ENCODE results near the gene RPAP3. TPM values are rescaled to one million over a fixed set of nuclear protein-coding genes. Genes with fewer than 3 reads are reported as not detected.
A peak's percentile ranks its signal among the peaks of the same experiment; 100 is the strongest.

Gene RPAP3
- total and polyA plus RNA-seq, 4 donors = 5.5 to 8.1 (median 8.0) TPM

DNA sequence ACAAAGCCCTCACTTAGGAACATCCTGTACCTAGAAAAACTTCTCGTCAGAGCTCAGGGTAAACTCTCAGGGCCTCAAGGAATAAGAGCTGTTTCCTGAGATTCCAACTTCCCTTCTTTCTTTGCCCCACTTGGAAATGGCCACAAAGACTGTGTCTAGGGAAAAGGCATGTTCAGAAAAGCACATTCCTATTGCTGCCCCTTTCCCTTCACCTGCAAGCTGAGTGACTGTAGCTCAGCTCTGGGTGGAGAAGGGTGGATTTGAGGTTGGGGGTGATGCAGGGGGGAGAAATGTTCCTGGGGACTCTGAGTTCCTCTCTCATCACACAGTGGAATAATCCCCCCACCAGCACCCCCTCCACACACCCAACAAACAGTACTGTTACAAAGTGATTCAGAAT, 12.7 kb upstream of the RPAP3 start:
- no peak for DNase-seq (ENCODE audit: low spot score)
- Histone ChIP-seq H3K4me3 (ENCODE audit: low read depth in 1 of 3, low read length in 3 of 3) (no peak overlapping the region), H3K27me3 (ENCODE audit: control insufficient read depth in 4 of 4, insufficient read depth in 4 of 4, low read length in 3 of 4) (no peaks in the 10 kb centered on the region), H3K36me3 (ENCODE audit: control insufficient read depth in 4 of 4, insufficient read depth in 3 of 4, low read depth in 1 of 4, low read length in 3 of 4) (peaks cover 0 to 9% (median 2%) of the 10 kb centered on the region in 4 donors), H3K27ac (ENCODE audit: low read depth in 1 of 2, low read length in 2 of 2) (no peak overlapping the region), H3K9ac (ENCODE audit: low read depth in 1 of 2, low read length in 2 of 2) (no peak overlapping the region), H3K4me1 (ENCODE audit: control insufficient read depth in 4 of 4, insufficient read depth in 4 of 4, low read length in 3 of 4) (peaks cover 6 to 12% (median 9%) of the 10 kb centered on the region in 4 donors), H3K9me3 (ENCODE audit: control insufficient read depth in 4 of 4, low read length in 3 of 4) (no peaks in the 10 kb centered on the region)
- TF ChIP-seq, protein P1, sequence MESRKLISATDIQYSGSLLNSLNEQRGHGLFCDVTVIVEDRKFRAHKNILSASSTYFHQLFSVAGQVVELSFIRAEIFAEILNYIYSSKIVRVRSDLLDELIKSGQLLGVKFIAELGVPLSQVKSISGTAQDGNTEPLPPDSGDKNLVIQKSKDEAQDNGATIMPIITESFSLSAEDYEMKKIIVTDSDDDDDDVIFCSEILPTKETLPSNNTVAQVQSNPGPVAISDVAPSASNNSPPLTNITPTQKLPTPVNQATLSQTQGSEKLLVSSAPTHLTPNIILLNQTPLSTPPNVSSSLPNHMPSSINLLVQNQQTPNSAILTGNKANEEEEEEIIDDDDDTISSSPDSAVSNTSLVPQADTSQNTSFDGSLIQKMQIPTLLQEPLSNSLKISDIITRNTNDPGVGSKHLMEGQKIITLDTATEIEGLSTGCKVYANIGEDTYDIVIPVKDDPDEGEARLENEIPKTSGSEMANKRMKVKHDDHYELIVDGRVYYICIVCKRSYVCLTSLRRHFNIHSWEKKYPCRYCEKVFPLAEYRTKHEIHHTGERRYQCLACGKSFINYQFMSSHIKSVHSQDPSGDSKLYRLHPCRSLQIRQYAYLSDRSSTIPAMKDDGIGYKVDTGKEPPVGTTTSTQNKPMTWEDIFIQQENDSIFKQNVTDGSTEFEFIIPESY (IDR thresholded peaks at IDR 0.05) = no peak
- TF ChIP-seq, protein P2, sequence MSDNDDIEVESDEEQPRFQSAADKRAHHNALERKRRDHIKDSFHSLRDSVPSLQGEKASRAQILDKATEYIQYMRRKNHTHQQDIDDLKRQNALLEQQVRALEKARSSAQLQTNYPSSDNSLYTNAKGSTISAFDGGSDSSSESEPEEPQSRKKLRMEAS (IDR thresholded peaks at IDR 0.05) = no peak
- TF ChIP-seq SP1 (IDR thresholded peaks at IDR 0.05) = no peak
- TF ChIP-seq FOXA2 (IDR thresholded peaks at IDR 0.05) = no peak
- no peak for TF ChIP-seq TAF1 (conservative IDR thresholded peaks at IDR 0.05)
- no peak for TF ChIP-seq JUND (IDR thresholded peaks at IDR 0.05)
- no peak for TF ChIP-seq EGR1 (IDR thresholded peaks at IDR 0.05; ENCODE audit: low read depth in 2 of 2)
- TF ChIP-seq FOXA1 (IDR thresholded peaks at IDR 0.05) = no peak
- TF ChIP-seq RXRA (IDR thresholded peaks at IDR 0.05) = no peak
- no peak for TF ChIP-seq RAD21 (IDR thresholded peaks at IDR 0.05)
- TF ChIP-seq, protein P3, sequence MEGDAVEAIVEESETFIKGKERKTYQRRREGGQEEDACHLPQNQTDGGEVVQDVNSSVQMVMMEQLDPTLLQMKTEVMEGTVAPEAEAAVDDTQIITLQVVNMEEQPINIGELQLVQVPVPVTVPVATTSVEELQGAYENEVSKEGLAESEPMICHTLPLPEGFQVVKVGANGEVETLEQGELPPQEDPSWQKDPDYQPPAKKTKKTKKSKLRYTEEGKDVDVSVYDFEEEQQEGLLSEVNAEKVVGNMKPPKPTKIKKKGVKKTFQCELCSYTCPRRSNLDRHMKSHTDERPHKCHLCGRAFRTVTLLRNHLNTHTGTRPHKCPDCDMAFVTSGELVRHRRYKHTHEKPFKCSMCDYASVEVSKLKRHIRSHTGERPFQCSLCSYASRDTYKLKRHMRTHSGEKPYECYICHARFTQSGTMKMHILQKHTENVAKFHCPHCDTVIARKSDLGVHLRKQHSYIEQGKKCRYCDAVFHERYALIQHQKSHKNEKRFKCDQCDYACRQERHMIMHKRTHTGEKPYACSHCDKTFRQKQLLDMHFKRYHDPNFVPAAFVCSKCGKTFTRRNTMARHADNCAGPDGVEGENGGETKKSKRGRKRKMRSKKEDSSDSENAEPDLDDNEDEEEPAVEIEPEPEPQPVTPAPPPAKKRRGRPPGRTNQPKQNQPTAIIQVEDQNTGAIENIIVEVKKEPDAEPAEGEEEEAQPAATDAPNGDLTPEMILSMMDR (IDR thresholded peaks at IDR 0.05; ENCODE audit: low read depth, low read length, missing input control) = no peak
- no peak for TF ChIP-seq HNF4A (conservative IDR thresholded peaks at IDR 0.05)
- TF ChIP-seq NR2F2 (IDR thresholded peaks at IDR 0.05) = no peak
- 87% methylated on average over 1 of the region's 1 CpG for WGBS

DNA sequence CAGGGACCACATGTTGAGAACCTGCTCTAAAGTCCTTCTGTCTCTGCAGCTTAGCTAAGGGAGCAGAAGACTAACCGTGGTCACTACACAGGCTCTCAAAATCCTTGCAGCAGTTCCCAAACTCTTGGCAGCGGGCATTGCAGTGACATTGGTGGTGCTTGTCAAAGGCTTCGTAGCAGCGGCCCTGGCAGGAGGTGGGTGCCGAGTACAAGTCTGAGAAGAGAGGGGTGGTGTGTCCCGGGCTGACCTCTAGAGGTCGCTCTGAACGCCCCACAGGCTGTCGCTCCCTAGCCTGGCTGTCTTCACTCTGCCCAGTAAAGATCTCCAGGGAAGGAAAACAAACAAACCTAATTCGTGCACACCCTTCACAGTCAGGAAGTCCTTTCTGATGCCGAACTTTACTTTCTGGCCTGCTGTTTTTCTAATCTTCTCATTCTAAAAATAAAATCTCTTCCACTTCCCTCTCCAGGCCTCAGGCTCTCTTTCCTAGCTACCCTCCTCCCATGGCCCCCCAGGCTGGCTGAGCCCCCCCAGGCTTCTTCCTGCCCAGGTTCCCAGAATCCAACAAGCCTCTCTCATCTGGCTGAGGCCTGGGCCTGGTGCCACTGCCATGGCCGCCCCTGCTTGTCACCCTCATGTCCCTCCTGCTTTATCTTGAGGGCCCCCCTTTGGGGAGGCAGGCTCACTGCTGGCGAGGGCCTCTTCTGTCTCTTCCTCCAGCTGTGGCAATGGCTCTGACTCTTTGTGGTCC, 11.8 kb upstream of the RPAP3 start:
- H3K9me3 ChIP-seq (ENCODE audit: control insufficient read depth in 4 of 4, low read length in 3 of 4) = no peaks in the 10 kb centered on the region
- no peaks in the 10 kb centered on the region for H3K27me3 ChIP-seq (ENCODE audit: control insufficient read depth in 4 of 4, insufficient read depth in 4 of 4, low read length in 3 of 4)
- peaks cover 6 to 12% (median 9%) of the 10 kb centered on the region in 4 donors for H3K4me1 ChIP-seq (ENCODE audit: control insufficient read depth in 4 of 4, insufficient read depth in 4 of 4, low read length in 3 of 4)
- peaks cover 0 to 9% (median 2%) of the 10 kb centered on the region in 4 donors for H3K36me3 ChIP-seq (ENCODE audit: control insufficient read depth in 4 of 4, insufficient read depth in 3 of 4, low read depth in 1 of 4, low read length in 3 of 4)
- H3K27ac ChIP-seq (ENCODE audit: low read depth in 1 of 2, low read length in 2 of 2) = peak overlapping the region; percentile 46 to 54
- WGBS = 47% methylated on average over 13 of the region's 13 CpGs
- no peak overlapping the region for H3K9ac ChIP-seq (ENCODE audit: low read depth in 1 of 2, low read length in 2 of 2)
- no peak overlapping the region for H3K4me3 ChIP-seq (ENCODE audit: low read depth in 1 of 3, low read length in 3 of 3)
- peak; percentile 58 for DNase-seq (ENCODE audit: low spot score)
- TF ChIP-seq SP1 (IDR thresholded peaks at IDR 0.05) (peak; percentile 51), JUND (IDR thresholded peaks at IDR 0.05) (no peak), HNF4G (IDR thresholded peaks at IDR 0.05) (no peak), RXRA (IDR thresholded peaks at IDR 0.05) (peak; percentile 75 to 78), TAF1 (conservative IDR thresholded peaks at IDR 0.05) (no peak), FOXA2 (IDR thresholded peaks at IDR 0.05) (no peak), HNF4A (conservative IDR thresholded peaks at IDR 0.05) (no peak), RAD21 (IDR thresholded peaks at IDR 0.05) (peak; percentile 57 to 75), NR2F2 (IDR thresholded peaks at IDR 0.05) (peak; percentile 82), YY1 (IDR thresholded peaks at IDR 0.05) (no peak), EGR1 (IDR thresholded peaks at IDR 0.05; ENCODE audit: low read depth in 2 of 2) (no peak), FOXA1 (IDR thresholded peaks at IDR 0.05) (no peak), GABPA (IDR thresholded peaks at IDR 0.05 in 1 of 2, conservative IDR thresholded peaks at IDR 0.05 in 1 of 2) (no peak)
- TF ChIP-seq, protein P4, sequence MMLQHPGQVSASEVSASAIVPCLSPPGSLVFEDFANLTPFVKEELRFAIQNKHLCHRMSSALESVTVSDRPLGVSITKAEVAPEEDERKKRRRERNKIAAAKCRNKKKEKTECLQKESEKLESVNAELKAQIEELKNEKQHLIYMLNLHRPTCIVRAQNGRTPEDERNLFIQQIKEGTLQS (IDR thresholded peaks at IDR 0.05) = no peak
- TF ChIP-seq, protein P5, sequence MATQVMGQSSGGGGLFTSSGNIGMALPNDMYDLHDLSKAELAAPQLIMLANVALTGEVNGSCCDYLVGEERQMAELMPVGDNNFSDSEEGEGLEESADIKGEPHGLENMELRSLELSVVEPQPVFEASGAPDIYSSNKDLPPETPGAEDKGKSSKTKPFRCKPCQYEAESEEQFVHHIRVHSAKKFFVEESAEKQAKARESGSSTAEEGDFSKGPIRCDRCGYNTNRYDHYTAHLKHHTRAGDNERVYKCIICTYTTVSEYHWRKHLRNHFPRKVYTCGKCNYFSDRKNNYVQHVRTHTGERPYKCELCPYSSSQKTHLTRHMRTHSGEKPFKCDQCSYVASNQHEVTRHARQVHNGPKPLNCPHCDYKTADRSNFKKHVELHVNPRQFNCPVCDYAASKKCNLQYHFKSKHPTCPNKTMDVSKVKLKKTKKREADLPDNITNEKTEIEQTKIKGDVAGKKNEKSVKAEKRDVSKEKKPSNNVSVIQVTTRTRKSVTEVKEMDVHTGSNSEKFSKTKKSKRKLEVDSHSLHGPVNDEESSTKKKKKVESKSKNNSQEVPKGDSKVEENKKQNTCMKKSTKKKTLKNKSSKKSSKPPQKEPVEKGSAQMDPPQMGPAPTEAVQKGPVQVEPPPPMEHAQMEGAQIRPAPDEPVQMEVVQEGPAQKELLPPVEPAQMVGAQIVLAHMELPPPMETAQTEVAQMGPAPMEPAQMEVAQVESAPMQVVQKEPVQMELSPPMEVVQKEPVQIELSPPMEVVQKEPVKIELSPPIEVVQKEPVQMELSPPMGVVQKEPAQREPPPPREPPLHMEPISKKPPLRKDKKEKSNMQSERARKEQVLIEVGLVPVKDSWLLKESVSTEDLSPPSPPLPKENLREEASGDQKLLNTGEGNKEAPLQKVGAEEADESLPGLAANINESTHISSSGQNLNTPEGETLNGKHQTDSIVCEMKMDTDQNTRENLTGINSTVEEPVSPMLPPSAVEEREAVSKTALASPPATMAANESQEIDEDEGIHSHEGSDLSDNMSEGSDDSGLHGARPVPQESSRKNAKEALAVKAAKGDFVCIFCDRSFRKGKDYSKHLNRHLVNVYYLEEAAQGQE (IDR thresholded peaks at IDR 0.05) = no peak
- TF ChIP-seq, protein P1 (IDR thresholded peaks at IDR 0.05) = no peak
- TF ChIP-seq, protein P3 (IDR thresholded peaks at IDR 0.05; ENCODE audit: low read depth, low read length, missing input control) = peak; percentile 40
